Central memory CD8-positive, alpha-beta T cell (primary cell): ENCODE measurements around the gene MICU1.
A peak's percentile ranks its signal among the peaks of the same experiment; 100 is the strongest.
"Not testable (repeated sequence)": the region's sequence is repeated elsewhere in the genome, so short reads cannot be mapped to it uniquely, and the experiment has no call there.

Experiments used
- ATAC-seq: fragments of 150-1000 bp; cut with Tn5 transposase; replicated peaks from 2 replicates; pipeline ENCODE4 v1.10.0; 2022; ENCODE audit warnings: mild to moderate bottlenecking, moderate FRiP score, moderate number of reproducible peaks; ENCODE audit not compliant: poor library complexity, severe bottlenecking; ENCODE audit errors: extremely low read depth
- DNase-seq, 2 donors: peaks; one replicate each; pipeline ENCODE4 v3.0.0; 2021; ENCODE audit warnings: low spot score in 2 of 2
- H3K27ac Mint-ChIP-seq: one replicate; pipeline ENCODE4 v1.8.0; 2022; ENCODE audit warnings: low read depth, mild to moderate bottlenecking, moderate library complexity, mixed read lengths
- H3K27me3 Mint-ChIP-seq: one replicate; pipeline ENCODE4 v1.8.0; 2022; ENCODE audit warnings: mixed read lengths
- H3K36me3 Mint-ChIP-seq: one replicate; pipeline ENCODE4 v1.8.0; 2022; ENCODE audit warnings: mild to moderate bottlenecking, moderate library complexity, mixed read lengths; ENCODE audit not compliant: insufficient read depth
- H3K4me1 Mint-ChIP-seq: one replicate; pipeline ENCODE4 v1.8.0; 2022; ENCODE audit warnings: mixed read lengths
- H3K4me3 Mint-ChIP-seq: one replicate; pipeline ENCODE4 v1.8.0; 2022; ENCODE audit warnings: mild to moderate bottlenecking, moderate library complexity, mixed read lengths
- H3K9me3 Mint-ChIP-seq: one replicate; pipeline ENCODE4 v1.8.0; 2022; ENCODE audit warnings: mixed read lengths

Gene MICU1

GRCh38 chr10:72328829-72329204, 297.1 kb downstream of the MICU1 start:
- Mint-ChIP-seq H3K4me3 (peak overlapping the region; percentile 36), H3K4me1 (peaks cover 56% of the 10 kb centered on the region), H3K36me3 (peaks cover 14% of the 10 kb centered on the region), H3K9me3 (no peaks in the 10 kb centered on the region), H3K27ac (peak overlapping the region; percentile 92), H3K27me3 (no peaks in the 10 kb centered on the region)
- ATAC-seq = no peak
- DNase-seq = no peak

GRCh38 chr10:72328045-72328828, 297.6 kb downstream of the MICU1 start:
- no peaks in the 10 kb centered on the region for H3K27me3 Mint-ChIP-seq
- no peaks in the 10 kb centered on the region for H3K9me3 Mint-ChIP-seq
- ATAC-seq (no peak), DNase-seq (no peak)
- H3K4me1 Mint-ChIP-seq = peaks cover 53% of the 10 kb centered on the region
- peak overlapping the region; percentile 79 for H3K4me3 Mint-ChIP-seq
- H3K36me3 Mint-ChIP-seq = peaks cover 14% of the 10 kb centered on the region
- H3K27ac Mint-ChIP-seq = peak overlapping the region; percentile 92

GRCh38 chr10:72326665-72327603, 298.9 kb downstream of the MICU1 start:
- ATAC-seq (peak; percentile 39), DNase-seq (peak; percentile 43 to 67)
- Mint-ChIP-seq H3K36me3 (peaks cover 15% of the 10 kb centered on the region), H3K4me1 (peaks cover 50% of the 10 kb centered on the region), H3K4me3 (peak overlapping the region; percentile 79), H3K27ac (peak overlapping the region; percentile 92)
- H3K27me3 Mint-ChIP-seq, H3K9me3 Mint-ChIP-seq: not testable (repeated sequence)

GRCh38 chr10:72325243-72326175, 300.4 kb downstream of the MICU1 start:
- H3K9me3 Mint-ChIP-seq, H3K36me3 Mint-ChIP-seq, H3K4me3 Mint-ChIP-seq, H3K27me3 Mint-ChIP-seq, H3K27ac Mint-ChIP-seq, DNase-seq, ATAC-seq: not testable (repeated sequence)
- H3K4me1 Mint-ChIP-seq = peaks cover 44% of the 10 kb centered on the region

GRCh38 chr10:72323771-72324191, 302.1 kb downstream of the MICU1 start:
- DNase-seq (no peak), ATAC-seq (no peak)
- H3K9me3 Mint-ChIP-seq = no peaks in the 10 kb centered on the region
- no peak overlapping the region for H3K4me3 Mint-ChIP-seq
- H3K36me3 Mint-ChIP-seq = peaks cover 9% of the 10 kb centered on the region
- no peaks in the 10 kb centered on the region for H3K27me3 Mint-ChIP-seq
- H3K27ac Mint-ChIP-seq = no peak overlapping the region
- peaks cover 45% of the 10 kb centered on the region for H3K4me1 Mint-ChIP-seq

- Mint-ChIP-seq H3K4me3 (no peak overlapping the region), H3K27me3 (no peaks in the 10 kb centered on the region), H3K36me3 (peaks cover 10% of the 10 kb centered on the region), H3K27ac (peak overlapping the region; percentile 22), H3K4me1 (peaks cover 46% of the 10 kb centered on the region), H3K9me3 (no peaks in the 10 kb centered on the region)
- DNase-seq (no peak), ATAC-seq (no peak)
These were observed 302.6 kb downstream of the MICU1 start for GRCh38 chr10:72323108-72323749.

GRCh38 chr10:72322280-72323058, 303.4 kb downstream of the MICU1 start:
- DNase-seq = no peak
- no peak overlapping the region for H3K4me3 Mint-ChIP-seq
- no peaks in the 10 kb centered on the region for H3K9me3 Mint-ChIP-seq
- peaks cover 12% of the 10 kb centered on the region for H3K36me3 Mint-ChIP-seq
- ATAC-seq = no peak
- H3K27ac Mint-ChIP-seq = no peak overlapping the region
- no peaks in the 10 kb centered on the region for H3K27me3 Mint-ChIP-seq
- H3K4me1 Mint-ChIP-seq = peaks cover 43% of the 10 kb centered on the region

- H3K4me1 Mint-ChIP-seq = peaks cover 45% of the 10 kb centered on the region
- H3K4me3 Mint-ChIP-seq = no peak overlapping the region
- DNase-seq (no peak), ATAC-seq (no peak)
- no peaks in the 10 kb centered on the region for H3K27me3 Mint-ChIP-seq
- H3K36me3 Mint-ChIP-seq = peaks cover 14% of the 10 kb centered on the region
- H3K27ac Mint-ChIP-seq = no peak overlapping the region
- H3K9me3 Mint-ChIP-seq = no peaks in the 10 kb centered on the region
These were observed 303.9 kb downstream of the MICU1 start for GRCh38 chr10:72322030-72322279.

- no peak for ATAC-seq
These were observed 304.4 kb downstream of the MICU1 start for GRCh38 chr10:72321248-72322029.

GRCh38 chr10:72320676-72321247, 305.1 kb downstream of the MICU1 start:
- ATAC-seq (no peak), DNase-seq (no peak)
- H3K4me3 Mint-ChIP-seq = peak overlapping the region; percentile 63
- H3K4me1 Mint-ChIP-seq = peaks cover 47% of the 10 kb centered on the region
- peaks cover 10% of the 10 kb centered on the region for H3K36me3 Mint-ChIP-seq
- H3K27ac Mint-ChIP-seq = peak overlapping the region; percentile 95
- no peaks in the 10 kb centered on the region for H3K27me3 Mint-ChIP-seq
- H3K9me3 Mint-ChIP-seq = no peaks in the 10 kb centered on the region

More at GRCh38 chr10:72321248-72322029, 304.4 kb downstream of the MICU1 start:
- Mint-ChIP-seq H3K36me3 (peaks cover 10% of the 10 kb centered on the region), H3K4me3 (no peak overlapping the region), H3K27ac (peak overlapping the region; percentile 95), H3K27me3 (no peaks in the 10 kb centered on the region), H3K9me3 (no peaks in the 10 kb centered on the region), H3K4me1 (peaks cover 42% of the 10 kb centered on the region)
- DNase-seq = no peak
